Transverse colon (tissue), 3 donors: ENCODE results near the gene DPM2.

ENCODE experiments used
- POLR2A ChIP-seq: fragments of 450-650 bp; IDR thresholded peaks from one replicate; pipeline ENCODE4 v1.6.1; 2016; ENCODE audit warnings: antibody characterized with exemption, mild to moderate bottlenecking, moderate library complexity
- TF ChIP-seq, protein P1 (sequence below), 5 experiments: fragments of 200-600 bp in 3 of 5; fragments of 450-650 bp in 2 of 5; sonication (generic) in 3 of 5; IDR thresholded peaks; 1 replicate in 2 of 5; 2 replicates in 3 of 5; pipeline ENCODE4 v1.5.1; 2016 to 2017; ENCODE audit warnings: antibody characterized with exemption in 5 of 5, inconsistent platforms in 3 of 5, mild to moderate bottlenecking in 2 of 5, moderate library complexity in 1 of 5

DNA sequence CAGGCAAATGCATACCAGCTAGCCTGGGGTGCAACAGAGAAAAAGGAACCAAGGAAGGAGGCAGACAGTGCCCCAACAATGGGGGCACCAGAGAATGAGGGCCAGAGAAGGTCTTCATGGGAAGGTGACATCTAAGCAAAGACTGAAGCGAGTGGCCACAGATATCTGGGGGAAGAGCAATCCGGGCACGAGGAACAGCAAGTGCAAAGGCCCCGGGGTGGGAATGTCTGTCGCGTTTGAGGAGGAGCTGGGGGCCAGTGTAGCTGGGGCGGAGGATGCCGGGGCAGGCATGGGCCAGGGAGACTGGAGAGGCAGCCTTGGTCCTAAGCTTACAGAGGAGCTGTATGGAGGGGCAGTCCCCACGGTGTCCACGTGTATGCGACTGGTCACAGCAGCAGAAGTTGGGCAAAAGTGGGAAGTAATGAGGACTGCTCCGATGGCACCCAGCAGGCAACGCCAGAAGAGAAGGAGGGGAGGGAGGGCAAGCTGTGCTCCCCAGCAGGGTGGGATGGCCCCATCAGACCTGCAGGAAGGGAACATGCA is 24.0 kb upstream of the DPM2 start:
- TF ChIP-seq POLR2A = no peak
- TF ChIP-seq, protein P1, sequence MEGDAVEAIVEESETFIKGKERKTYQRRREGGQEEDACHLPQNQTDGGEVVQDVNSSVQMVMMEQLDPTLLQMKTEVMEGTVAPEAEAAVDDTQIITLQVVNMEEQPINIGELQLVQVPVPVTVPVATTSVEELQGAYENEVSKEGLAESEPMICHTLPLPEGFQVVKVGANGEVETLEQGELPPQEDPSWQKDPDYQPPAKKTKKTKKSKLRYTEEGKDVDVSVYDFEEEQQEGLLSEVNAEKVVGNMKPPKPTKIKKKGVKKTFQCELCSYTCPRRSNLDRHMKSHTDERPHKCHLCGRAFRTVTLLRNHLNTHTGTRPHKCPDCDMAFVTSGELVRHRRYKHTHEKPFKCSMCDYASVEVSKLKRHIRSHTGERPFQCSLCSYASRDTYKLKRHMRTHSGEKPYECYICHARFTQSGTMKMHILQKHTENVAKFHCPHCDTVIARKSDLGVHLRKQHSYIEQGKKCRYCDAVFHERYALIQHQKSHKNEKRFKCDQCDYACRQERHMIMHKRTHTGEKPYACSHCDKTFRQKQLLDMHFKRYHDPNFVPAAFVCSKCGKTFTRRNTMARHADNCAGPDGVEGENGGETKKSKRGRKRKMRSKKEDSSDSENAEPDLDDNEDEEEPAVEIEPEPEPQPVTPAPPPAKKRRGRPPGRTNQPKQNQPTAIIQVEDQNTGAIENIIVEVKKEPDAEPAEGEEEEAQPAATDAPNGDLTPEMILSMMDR (IDR thresholded peaks at IDR 0.05) = no peak
